NCI-H128 (cell line): ENCODE data around the gene ZNF556.
A peak's percentile ranks its signal among the peaks of the same experiment; 100 is the strongest.

ENCODE experiments used
- DNase-seq: peaks from one replicate; lab custom pipeline; 2025; ENCODE audit not compliant: unreplicated experiment; lab: John Stamatoyannopoulos, UW

Gene ZNF556

GRCh38 chr19:2867025-2867991, at the start of gene ZNF556:
Gene ZNF556, plus strand, starts transcription at chr19:2867335. Its CDS starts 87 bp downstream, at chr19:2867422.
- DNase-seq = no peak

GRCh38 chr19:2819540-2820111, 47.5 kb upstream of the ZNF556 start, which contains the start of gene ZNF554:
Gene ZNF554, plus strand, starts transcription at chr19:2819868. Its CDS starts 204 bp downstream, at chr19:2820072.
- peak; percentile 92 for DNase-seq

- DNase-seq = no peak
These were observed 46.9 kb upstream of the ZNF556 start for GRCh38 chr19:2820112-2820702.

- no peak for DNase-seq
These were observed 44.3 kb upstream of the ZNF556 start for GRCh38 chr19:2822846-2823245.

- no peak for DNase-seq
These were observed 43.5 kb upstream of the ZNF556 start for GRCh38 chr19:2823646-2824045.

GRCh38 chr19:2824129-2824528, 43.0 kb upstream of the ZNF556 start:
- no peak for DNase-seq

- no peak for DNase-seq
These were observed 40.1 kb upstream of the ZNF556 start for GRCh38 chr19:2827022-2827421.

- DNase-seq = no peak
These were observed 39.2 kb upstream of the ZNF556 start for GRCh38 chr19:2827840-2828489.

GRCh38 chr19:2834294-2834871, 32.8 kb upstream of the ZNF556 start:
- DNase-seq = no peak

- DNase-seq = no peak
These were observed 29.7 kb upstream of the ZNF556 start for GRCh38 chr19:2837430-2837829.

- peak; percentile 91 for DNase-seq
These were observed 26.0 kb upstream of the ZNF556 start, which contains the start of gene ZNF555 for GRCh38 chr19:2840794-2841791. Gene ZNF555, plus strand, starts transcription at chr19:2841475. Its CDS starts 98 bp downstream, at chr19:2841573.

- no peak for DNase-seq
These were observed 25.1 kb upstream of the ZNF556 start for GRCh38 chr19:2841855-2842574.

GRCh38 chr19:2845107-2845506, 22.0 kb upstream of the ZNF556 start:
- DNase-seq = no peak

GRCh38 chr19:2846180-2846894, 20.8 kb upstream of the ZNF556 start:
- DNase-seq = no peak

- DNase-seq = no peak
These were observed 19.6 kb upstream of the ZNF556 start for GRCh38 chr19:2847507-2847906.

GRCh38 chr19:2848616-2849015, 18.5 kb upstream of the ZNF556 start:
- no peak for DNase-seq

GRCh38 chr19:2850256-2850925, 16.7 kb upstream of the ZNF556 start:
- no peak for DNase-seq

- no peak for DNase-seq
These were observed 14.5 kb upstream of the ZNF556 start for GRCh38 chr19:2852598-2852997.
